Measurements from ENCODE around the gene C2orf15. TPM values are rescaled to one million over a fixed set of nuclear protein-coding genes. Genes with fewer than 3 reads are reported as not detected.

C2orf15 gene
- total and polyA plus RNA-seq, 2 of the 8 experiments (the other 6 are each of a cell fraction or from before 2014, with no cell fraction given): 3.6 to 6.5 TPM

DNA sequence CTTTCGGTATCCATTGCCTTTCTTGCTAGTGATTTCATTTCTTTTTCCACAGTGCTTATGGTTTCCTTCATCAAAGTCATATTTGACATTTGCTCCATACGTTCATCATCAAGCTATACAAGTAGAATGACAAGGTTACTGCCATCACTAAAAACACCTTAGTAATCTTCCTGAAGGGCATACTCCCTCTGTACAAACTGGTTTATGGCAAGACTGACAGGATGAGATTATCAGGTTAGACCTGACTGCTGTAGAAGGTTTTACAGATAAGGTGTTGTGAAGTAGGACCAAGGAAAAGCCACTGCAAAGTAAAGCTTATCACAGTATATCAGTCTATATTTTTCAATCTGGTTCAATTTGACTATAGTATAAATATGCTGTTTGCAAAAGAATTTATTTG is 37.5 kb upstream of the C2orf15 start:
- H3K23me2 ChIP-seq (ENCODE audit: low read depth, low read length): no peaks in the 10 kb centered on the region
- no peak overlapping the region for H2BK120ac ChIP-seq (replicated peaks; ENCODE audit: low read depth, low read length)
- no peak overlapping the region for H4K5ac ChIP-seq (ENCODE audit: insufficient read length, low read depth, low read length)
- H4K20me1 ChIP-seq (replicated peaks in 1 of 2; ENCODE audit: control insufficient read depth in 1 of 2, insufficient read depth in 2 of 2, low read length in 2 of 2): no peaks in the 10 kb centered on the region
- ChIA-PET POLR2A (ENCODE audit: partially characterized antibody) (interaction anchor here (1.2 kb wide), 1 partner anchor 37 kb away, joined by 3 read pairs; no protein-coding TSS in a partner anchor), CTCF (ENCODE audit: partially characterized antibody) (no interaction called here)
- no peak overlapping the region for H3K14ac ChIP-seq (ENCODE audit: insufficient read length)
- no peaks in the 10 kb centered on the region for H3K4me1 ChIP-seq (replicated peaks in 1 of 4; ENCODE audit: control insufficient read depth in 3 of 4, insufficient read depth in 4 of 4, low read length in 3 of 4)
- no peaks in the 10 kb centered on the region for H3K79me1 ChIP-seq (ENCODE audit: low read depth, low read length)
- H2AK5ac ChIP-seq (ENCODE audit: low read depth, low read length): no peak overlapping the region
- no peak overlapping the region for H3K27ac ChIP-seq (ENCODE audit: low read depth, low read length)
- H3K18ac ChIP-seq (ENCODE audit: extremely low read depth, low read length): no peak overlapping the region
- FAIRE-seq: no peak
- no peak overlapping the region for H2AFZ ChIP-seq (ENCODE audit: low read length)
- no peaks in the 10 kb centered on the region for H3K27me3 ChIP-seq (replicated peaks in 1 of 4; ENCODE audit: control insufficient read depth in 3 of 4, extremely low read depth in 1 of 4, insufficient read depth in 3 of 4, low read length in 3 of 4)
- no peak overlapping the region for H3K23ac ChIP-seq (ENCODE audit: insufficient read length)
- H3K4me2 ChIP-seq (ENCODE audit: insufficient read depth in 1 of 2, low read depth in 2 of 2, low read length in 2 of 2): no peak overlapping the region
- no peak overlapping the region for H3K9ac ChIP-seq (replicated peaks in 1 of 4; ENCODE audit: extremely low read depth in 1 of 4, low read depth in 3 of 4, low read length in 3 of 4)
- no peaks in the 10 kb centered on the region for H3K79me2 ChIP-seq (ENCODE audit: control insufficient read depth in 1 of 2, insufficient read depth in 2 of 2, low read length in 2 of 2)
- no peak overlapping the region for H2BK15ac ChIP-seq (ENCODE audit: low read length)
- H3K36me3 ChIP-seq (ENCODE audit: control insufficient read depth in 2 of 4, insufficient read depth in 4 of 4, low read length in 3 of 4): no peaks in the 10 kb centered on the region
- H4K8ac ChIP-seq (ENCODE audit: extremely low read depth, insufficient read depth, low read length): no peak overlapping the region
- H2BK12ac ChIP-seq (ENCODE audit: low read depth, low read length): no peak overlapping the region
- no peak overlapping the region for H3K4me3 ChIP-seq (ENCODE audit: extremely low read depth in 1 of 4, insufficient read depth in 2 of 4, low read depth in 3 of 4, low read length in 4 of 4)
- DNase-seq (ENCODE audit: low read depth in 1 of 2, low spot score in 2 of 2): no peak
- no peak overlapping the region for H2BK20ac ChIP-seq (ENCODE audit: low read length)
- H2BK5ac ChIP-seq (ENCODE audit: low read depth, low read length): no peak overlapping the region
- 89% methylated on average over 2 of the region's 2 CpGs; no CpG with 5 or more reads in 1 of the 2 experiments for WGBS, 2 experiments (ENCODE audit: extremely low coverage in 1 of 2, insufficient coverage in 1 of 2, insufficient read length in 1 of 2, insufficient replicate concordance in 2 of 2, low coverage in 1 of 2, low lambda C conversion rate in 2 of 2, missing lambda C conversion rate in 1 of 2)
- H3K9me3 ChIP-seq (ENCODE audit: insufficient read depth in 2 of 2, low read depth in 1 of 2, low read length in 1 of 2): no peaks in the 10 kb centered on the region
- H3K4ac ChIP-seq (replicated peaks; ENCODE audit: insufficient read length, low read depth, low read length): no peak overlapping the region
- no peak overlapping the region for H4K91ac ChIP-seq (replicated peaks; ENCODE audit: insufficient read length, low read length)
- H3K56ac ChIP-seq (replicated peaks; ENCODE audit: insufficient read length, low read depth, low read length): no peak overlapping the region
- no peak for TF ChIP-seq EP300 (IDR thresholded peaks at IDR 0.05; ENCODE audit: borderline replicate concordance in 1 of 2, low read depth in 2 of 2, low read length in 2 of 2)
- no peak for TF ChIP-seq RNF2 (IDR thresholded peaks at IDR 0.05; ENCODE audit: borderline replicate concordance, low read depth, low read length, missing control alignments, poor library complexity, severe bottlenecking)
- no peak for TF ChIP-seq CHD1 (IDR thresholded peaks at IDR 0.05; ENCODE audit: low read depth, low read length)
- no peak for TF ChIP-seq GABPA (IDR thresholded peaks at IDR 0.05; ENCODE audit: borderline replicate concordance, insufficient read depth, low read length)
- no peak for TF ChIP-seq POLR2A (IDR thresholded peaks at IDR 0.05; ENCODE audit: control extremely low read depth in 1 of 2, low read depth in 2 of 2, low read length in 2 of 2)
- no peak for TF ChIP-seq RXRA (IDR thresholded peaks at IDR 0.05; ENCODE audit: insufficient read depth, low read depth, low read length)
- TF ChIP-seq SP4 (IDR thresholded peaks at IDR 0.05; ENCODE audit: low read length): no peak
- no peak for TF ChIP-seq SIX5 (IDR thresholded peaks at IDR 0.05; ENCODE audit: low read depth, low read length)
- TF ChIP-seq, protein P1, sequence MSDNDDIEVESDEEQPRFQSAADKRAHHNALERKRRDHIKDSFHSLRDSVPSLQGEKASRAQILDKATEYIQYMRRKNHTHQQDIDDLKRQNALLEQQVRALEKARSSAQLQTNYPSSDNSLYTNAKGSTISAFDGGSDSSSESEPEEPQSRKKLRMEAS (IDR thresholded peaks at IDR 0.05): no peak
- TF ChIP-seq POLR2AphosphoS5 (IDR thresholded peaks at IDR 0.05; ENCODE audit: low read depth, low read length): no peak
- TF ChIP-seq, protein P2, sequence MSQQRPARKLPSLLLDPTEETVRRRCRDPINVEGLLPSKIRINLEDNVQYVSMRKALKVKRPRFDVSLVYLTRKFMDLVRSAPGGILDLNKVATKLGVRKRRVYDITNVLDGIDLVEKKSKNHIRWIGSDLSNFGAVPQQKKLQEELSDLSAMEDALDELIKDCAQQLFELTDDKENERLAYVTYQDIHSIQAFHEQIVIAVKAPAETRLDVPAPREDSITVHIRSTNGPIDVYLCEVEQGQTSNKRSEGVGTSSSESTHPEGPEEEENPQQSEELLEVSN (IDR thresholded peaks at IDR 0.05): no peak

Data from H1 (cell line).